Prostate gland (tissue), 2 donors: ENCODE results near the gene SEC24D. TPM values are rescaled to one million over a fixed set of nuclear protein-coding genes. Genes with fewer than 3 reads are reported as not detected.

Experiments used
- DNase-seq: peaks from one replicate; pipeline ENCODE4 v3.0.0-alpha.2; 2019; ENCODE audit warnings: low spot score
- H3K27ac ChIP-seq, 2 donors: fragments of 200-600 bp; sonication (generic); 2 replicates each; pipeline ENCODE4 v1.5.1; 2017 to 2019
- H3K27me3 ChIP-seq: fragments of 200-600 bp; sonication (generic); replicated peaks from 2 replicates; pipeline ENCODE4 v1.5.1; 2019; ENCODE audit not compliant: insufficient read depth
- H3K36me3 ChIP-seq, 2 donors: fragments of 200-600 bp; sonication (generic); 1 replicate in 1 of 2; 2 replicates in 1 of 2; pipeline versions ENCODE4 v1.5.1 to v1.8.1; 2017 to 2019
- H3K4me1 ChIP-seq: fragments of 200-600 bp; sonication (generic); replicated peaks from 2 replicates; pipeline ENCODE4 v1.5.1; 2019
- H3K4me3 ChIP-seq, 2 donors: fragments of 200-600 bp; sonication (generic); 2 replicates each; pipeline ENCODE4 v1.5.1; 2017 to 2019
- H3K9me3 ChIP-seq: fragments of 200-600 bp; sonication (generic); 2 replicates; pipeline ENCODE4 v1.5.1; 2017
- POLR2A ChIP-seq: fragments of 450-650 bp; IDR thresholded peaks from one replicate; pipeline ENCODE4 v1.6.1; 2016; ENCODE audit warnings: antibody characterized with exemption, mild to moderate bottlenecking
- POLR2AphosphoS5 ChIP-seq: sonication (generic); formaldehyde crosslinking; IDR thresholded peaks from one replicate; pipeline ENCODE4 v1.6.1; 2017; ENCODE audit warnings: antibody characterized with exemption
- WGBS: methylation state at CpG from one replicate; pipeline ENCODE4 v1.1.5; 2018; 5-methylcytosine and 5-hydroxymethylcytosine counted together
- intact Hi-C: fragments of 100-400 bp; cut with DNase I; formaldehyde crosslinking; loops from one replicate; pipeline ENCODE4 v1.14.2; 2022
- total RNA-seq, 2 donors: library from RNA; depleted of rRNA; stranded (reverse); fragments of >200 nt; gene quantifications; one replicate each; pipeline ENCODE4 v1.1.0, GENCODE V29; 2016
- TF ChIP-seq, protein P1 (sequence below), 4 experiments: fragments of 200-600 bp in 2 of 4; fragments of 450-650 bp in 2 of 4; sonication (generic) in 2 of 4; IDR thresholded peaks; 1 replicate in 3 of 4; 2 replicates in 1 of 4; pipeline ENCODE4 v1.5.1; 2016 to 2019; ENCODE audit warnings: antibody characterized with exemption in 4 of 4, mild to moderate bottlenecking in 2 of 4, moderate library complexity in 2 of 4

SEC24D gene
- total RNA-seq, 2 donors from 2014 or later = 31.5 to 34.9 TPM

DNA sequence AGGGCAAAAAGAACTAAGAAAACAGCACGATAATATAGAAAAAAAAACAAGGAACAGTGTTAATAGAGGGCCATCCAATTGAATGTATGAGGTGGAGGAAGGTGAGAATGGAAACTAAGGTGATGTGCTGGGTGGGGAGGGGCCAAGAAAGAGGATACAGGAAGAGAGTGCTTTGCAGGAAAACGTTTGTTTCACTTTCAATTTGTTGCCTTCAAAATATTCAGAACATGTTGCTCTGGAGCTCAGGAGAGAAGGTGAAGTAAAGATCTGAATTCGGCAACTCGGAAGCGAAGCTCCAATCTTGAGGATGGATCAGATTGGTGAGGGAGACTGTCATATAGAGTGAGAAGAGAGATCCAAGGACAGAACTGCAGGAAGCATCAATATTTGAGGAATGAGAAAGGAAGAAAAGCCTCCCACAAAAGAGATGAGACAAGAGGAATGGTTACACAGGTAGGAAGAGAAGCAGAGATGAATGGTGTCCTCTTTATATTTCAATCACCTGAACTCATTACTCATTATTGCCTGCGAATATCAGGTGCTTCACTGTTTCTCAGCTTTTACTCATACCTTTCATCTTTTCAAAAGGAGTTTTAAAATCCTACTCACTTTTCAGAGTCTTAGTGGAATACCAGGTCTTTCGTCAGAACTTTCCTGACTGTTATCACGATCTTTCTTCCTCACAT, 14.7 kb upstream of the SEC24D start:
- peak overlapping the region; percentile 20 for H3K4me3 ChIP-seq
- H3K27me3 ChIP-seq = no peaks in the 10 kb centered on the region
- no peaks in the 10 kb centered on the region for H3K9me3 ChIP-seq
- intact Hi-C loops = no loop called here
- peak overlapping the region in 1 of 2 donors; percentile 38 for H3K27ac ChIP-seq
- DNase-seq = no peak
- H3K4me1 ChIP-seq = no peaks in the 10 kb centered on the region
- no peaks in the 10 kb centered on the region for H3K36me3 ChIP-seq
- WGBS = 31% methylated on average over 8 of the region's 8 CpGs
- TF ChIP-seq POLR2AphosphoS5 = peak; percentile 28
- TF ChIP-seq, protein P1, sequence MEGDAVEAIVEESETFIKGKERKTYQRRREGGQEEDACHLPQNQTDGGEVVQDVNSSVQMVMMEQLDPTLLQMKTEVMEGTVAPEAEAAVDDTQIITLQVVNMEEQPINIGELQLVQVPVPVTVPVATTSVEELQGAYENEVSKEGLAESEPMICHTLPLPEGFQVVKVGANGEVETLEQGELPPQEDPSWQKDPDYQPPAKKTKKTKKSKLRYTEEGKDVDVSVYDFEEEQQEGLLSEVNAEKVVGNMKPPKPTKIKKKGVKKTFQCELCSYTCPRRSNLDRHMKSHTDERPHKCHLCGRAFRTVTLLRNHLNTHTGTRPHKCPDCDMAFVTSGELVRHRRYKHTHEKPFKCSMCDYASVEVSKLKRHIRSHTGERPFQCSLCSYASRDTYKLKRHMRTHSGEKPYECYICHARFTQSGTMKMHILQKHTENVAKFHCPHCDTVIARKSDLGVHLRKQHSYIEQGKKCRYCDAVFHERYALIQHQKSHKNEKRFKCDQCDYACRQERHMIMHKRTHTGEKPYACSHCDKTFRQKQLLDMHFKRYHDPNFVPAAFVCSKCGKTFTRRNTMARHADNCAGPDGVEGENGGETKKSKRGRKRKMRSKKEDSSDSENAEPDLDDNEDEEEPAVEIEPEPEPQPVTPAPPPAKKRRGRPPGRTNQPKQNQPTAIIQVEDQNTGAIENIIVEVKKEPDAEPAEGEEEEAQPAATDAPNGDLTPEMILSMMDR (IDR thresholded peaks at IDR 0.05) = no peak
- TF ChIP-seq POLR2A = no peak

- no peaks in the 10 kb centered on the region for H3K4me1 ChIP-seq
- H3K36me3 ChIP-seq = no peaks in the 10 kb centered on the region
- DNase-seq = no peak
- TF ChIP-seq POLR2A (no peak), POLR2AphosphoS5 (no peak)
- TF ChIP-seq, protein P1 (IDR thresholded peaks at IDR 0.05) = no peak
- no peaks in the 10 kb centered on the region for H3K27me3 ChIP-seq
- 94% methylated on average over 2 of the region's 2 CpGs for WGBS
- no peaks in the 10 kb centered on the region for H3K9me3 ChIP-seq
- intact Hi-C loops = no loop called here
- no peak overlapping the region for H3K27ac ChIP-seq
- peak overlapping the region; percentile 20 for H3K4me3 ChIP-seq
These were observed 14.1 kb upstream of the SEC24D start for GRCh38 chr4:118849867-118850487.

- intact Hi-C loops = no loop called here
- H3K4me1 ChIP-seq = no peaks in the 10 kb centered on the region
- H3K27me3 ChIP-seq = no peaks in the 10 kb centered on the region
- no peak overlapping the region for H3K4me3 ChIP-seq
- no peaks in the 10 kb centered on the region for H3K36me3 ChIP-seq
- no peak for TF ChIP-seq POLR2AphosphoS5
- H3K27ac ChIP-seq = no peak overlapping the region
- no peak for DNase-seq
- no peaks in the 10 kb centered on the region for H3K9me3 ChIP-seq
These were observed 13.0 kb upstream of the SEC24D start for GRCh38 chr4:118848901-118849300.

DNA sequence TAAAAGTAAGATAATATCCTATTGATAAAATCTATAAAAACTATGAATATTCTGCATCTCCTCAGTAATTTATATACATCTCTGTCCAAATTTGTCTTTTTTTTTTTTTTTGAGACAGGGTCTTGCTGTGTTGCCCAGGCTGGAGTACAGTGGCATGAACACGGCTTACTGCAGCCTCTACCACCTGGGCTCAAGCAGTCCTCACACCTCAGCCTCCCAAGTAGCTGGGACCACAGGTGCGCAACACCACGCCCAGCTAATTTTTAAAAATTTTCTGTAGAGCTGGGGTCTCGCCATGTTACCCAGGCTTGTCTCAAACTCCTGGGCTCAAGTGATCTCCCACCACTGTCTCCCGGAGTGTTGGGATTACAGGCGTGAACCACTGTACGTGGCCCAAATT, 12.3 kb upstream of the SEC24D start:
- 97% methylated on average over 7 of the region's 7 CpGs for WGBS
- Histone ChIP-seq H3K4me1 (no peaks in the 10 kb centered on the region), H3K36me3 (no peaks in the 10 kb centered on the region), H3K27me3 (no peaks in the 10 kb centered on the region), H3K27ac (no peak overlapping the region), H3K9me3 (no peaks in the 10 kb centered on the region), H3K4me3 (no peak overlapping the region)
- intact Hi-C loops = no loop called here
- DNase-seq = no peak
- TF ChIP-seq POLR2A = no peak
- TF ChIP-seq, protein P1 (IDR thresholded peaks at IDR 0.05) = no peak

DNA sequence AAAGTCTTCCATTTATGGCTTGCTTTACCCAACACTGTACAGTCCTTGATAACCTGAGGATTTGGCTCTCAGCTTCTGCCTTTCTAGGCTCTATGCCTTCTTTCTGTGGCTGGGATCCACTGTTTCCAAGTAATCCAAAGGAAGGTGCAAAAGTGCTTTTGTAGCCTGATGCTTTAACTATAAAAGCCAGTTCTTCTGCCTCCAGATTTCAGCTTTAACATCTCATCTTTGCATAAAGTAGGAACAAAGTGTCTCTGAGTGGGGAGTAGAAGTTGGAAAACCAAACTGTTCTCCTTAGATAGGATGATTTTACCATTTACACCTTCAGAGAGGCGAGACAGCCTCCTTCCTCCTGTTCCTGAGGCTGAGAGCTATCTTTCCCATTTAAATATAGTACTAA, 11.1 kb upstream of the SEC24D start:
- Histone ChIP-seq H3K9me3 (no peaks in the 10 kb centered on the region), H3K27ac (no peak overlapping the region), H3K36me3 (no peaks in the 10 kb centered on the region), H3K4me1 (no peaks in the 10 kb centered on the region), H3K27me3 (no peaks in the 10 kb centered on the region), H3K4me3 (no peak overlapping the region)
- DNase-seq = no peak
- intact Hi-C loops = no loop called here
- TF ChIP-seq, protein P1 (IDR thresholded peaks at IDR 0.05) = no peak
- TF ChIP-seq POLR2AphosphoS5 (no peak), POLR2A (no peak)
- 58% methylated on average over 1 of the region's 1 CpG for WGBS
